PC-9 (cell line): ENCODE data around the gene LTO1. TPM values are rescaled to one million over a fixed set of nuclear protein-coding genes. Genes with fewer than 3 reads are reported as not detected.

Experiments used
- BruUV-seq: library from RNA; stranded (reverse); fragments of 400-500 nt; replicated peaks from 2 replicates; lab custom pipeline; 2021; lab: Mats Ljungman, UMichigan
- CTCF ChIA-PET: fragments of 300-600 bp; sonication (Branson Sonifier 250); formaldehyde crosslinking; loops from one replicate; lab custom pipeline; 2022; ENCODE audit warnings: antibody characterized with exemption; lab: Charles Lee
- POLR2A ChIA-PET: fragments of 300-600 bp; sonication (Branson Sonifier 250); formaldehyde crosslinking; loops from one replicate; lab custom pipeline; 2022; ENCODE audit warnings: antibody characterized with exemption; ENCODE audit not compliant: unreplicated experiment; lab: Charles Lee
- DNase-seq, 2 experiments: peaks; one replicate each; pipeline versions ENCODE4 v3.0.0 to v3.0.0-alpha.2; 2015 to 2022; ENCODE audit warnings: mixed read lengths in 1 of 2
- H2AFZ ChIP-seq: fragments of 200-600 bp; sonication (generic); 2 replicates; pipeline ENCODE4 v1.8.1; 2017; ENCODE audit warnings: antibody characterized with exemption
- H3F3A ChIP-seq: fragments of 200-600 bp; sonication (generic); 2 replicates; pipeline ENCODE4 v1.8.1; 2017; ENCODE audit warnings: antibody characterized with exemption, mild to moderate bottlenecking, low read depth; ENCODE audit not compliant: insufficient read depth
- H3K27ac ChIP-seq: fragments of 200-600 bp; sonication (generic); 2 replicates; pipeline ENCODE4 v1.6.1; 2016; ENCODE audit warnings: mixed run types
- H3K27me3 ChIP-seq: fragments of 200-600 bp; sonication (generic); 2 replicates; pipeline ENCODE4 v1.6.1; 2016; ENCODE audit warnings: low read depth, mixed run types; ENCODE audit not compliant: insufficient read depth
- H3K36me3 ChIP-seq: fragments of 200-600 bp; sonication (generic); 2 replicates; pipeline ENCODE4 v1.6.1; 2016; ENCODE audit warnings: low read depth, mixed run types
- H3K4me1 ChIP-seq: fragments of 200-600 bp; sonication (generic); replicated peaks from 2 replicates; pipeline ENCODE4 v1.6.1; 2016; ENCODE audit warnings: mixed run types; ENCODE audit not compliant: insufficient read depth
- H3K4me2 ChIP-seq: fragments of 200-600 bp; sonication (generic); 2 replicates; pipeline ENCODE4 v1.6.1; 2017; ENCODE audit warnings: mixed run types
- H3K4me3 ChIP-seq: fragments of 200-600 bp; sonication (generic); 2 replicates; pipeline ENCODE4 v1.6.1; 2016; ENCODE audit warnings: mixed run types
- H3K79me2 ChIP-seq: fragments of 200-600 bp; sonication (generic); 2 replicates; pipeline ENCODE4 v1.6.1; 2017; ENCODE audit warnings: low read depth, mixed run types
- H3K9me2 ChIP-seq: fragments of 200-600 bp; sonication (generic); 2 replicates; pipeline ENCODE4 v1.8.1; 2017; ENCODE audit warnings: mild to moderate bottlenecking; ENCODE audit not compliant: insufficient read depth
- H3K9me3 ChIP-seq: fragments of 200-600 bp; sonication (generic); 2 replicates; pipeline ENCODE4 v1.8.1; 2016; ENCODE audit warnings: low read depth; ENCODE audit not compliant: insufficient read depth
- H4K20me1 ChIP-seq: fragments of 200-600 bp; sonication (generic); 2 replicates; pipeline ENCODE4 v1.8.1; 2017; ENCODE audit not compliant: insufficient read depth
- EZH2 ChIP-seq: fragments of 200-600 bp; sonication (generic); IDR thresholded peaks from 2 replicates; pipeline ENCODE4 v1.8.0; 2017; ENCODE audit warnings: antibody characterized with exemption, low read depth
- intact Hi-C: fragments of 100-400 bp; cut with micrococcal nuclease; formaldehyde crosslinking; loops from one replicate; pipeline ENCODE4 v1.10.0; 2022; ENCODE audit not compliant: unreplicated experiment
- total RNA-seq: library from RNA; stranded (reverse); gene quantifications from 2 replicates; pipeline ENCODE4 v1.2.3, GENCODE V29; 2021
- TF ChIP-seq, protein P1 (sequence below): fragments of 200-600 bp; sonication (generic); conservative IDR thresholded peaks from 2 replicates; pipeline ENCODE4 v1.6.1; 2017; ENCODE audit warnings: mixed run types, antibody characterized with exemption, mild to moderate bottlenecking, moderate library complexity

Gene LTO1
- total RNA-seq, 1 experiment from 2014 or later = 41.1 TPM

- ChIA-PET POLR2A (no interaction called here), CTCF (interaction anchor here (0.6 kb wide), 1 partner anchor 347 kb away, joined by 3 read pairs; no protein-coding TSS in a partner anchor)
- no peaks in the 10 kb centered on the region for H3K9me2 ChIP-seq
- peaks cover 37% of the 10 kb centered on the region for H3K4me1 ChIP-seq
- H3K9me3 ChIP-seq = no peaks in the 10 kb centered on the region
- H3K27ac ChIP-seq = peak within 1 kb of the TSS; percentile 93
- TSS peak; percentile 65 for BruUV-seq
- peaks cover 27% of the 10 kb centered on the region for H4K20me1 ChIP-seq
- H3K4me2 ChIP-seq = peak within 1 kb of the TSS; percentile 86
- H3K79me2 ChIP-seq = peaks cover 74% of the 10 kb centered on the region
- TF ChIP-seq EZH2 = no peak
- TF ChIP-seq, protein P1, sequence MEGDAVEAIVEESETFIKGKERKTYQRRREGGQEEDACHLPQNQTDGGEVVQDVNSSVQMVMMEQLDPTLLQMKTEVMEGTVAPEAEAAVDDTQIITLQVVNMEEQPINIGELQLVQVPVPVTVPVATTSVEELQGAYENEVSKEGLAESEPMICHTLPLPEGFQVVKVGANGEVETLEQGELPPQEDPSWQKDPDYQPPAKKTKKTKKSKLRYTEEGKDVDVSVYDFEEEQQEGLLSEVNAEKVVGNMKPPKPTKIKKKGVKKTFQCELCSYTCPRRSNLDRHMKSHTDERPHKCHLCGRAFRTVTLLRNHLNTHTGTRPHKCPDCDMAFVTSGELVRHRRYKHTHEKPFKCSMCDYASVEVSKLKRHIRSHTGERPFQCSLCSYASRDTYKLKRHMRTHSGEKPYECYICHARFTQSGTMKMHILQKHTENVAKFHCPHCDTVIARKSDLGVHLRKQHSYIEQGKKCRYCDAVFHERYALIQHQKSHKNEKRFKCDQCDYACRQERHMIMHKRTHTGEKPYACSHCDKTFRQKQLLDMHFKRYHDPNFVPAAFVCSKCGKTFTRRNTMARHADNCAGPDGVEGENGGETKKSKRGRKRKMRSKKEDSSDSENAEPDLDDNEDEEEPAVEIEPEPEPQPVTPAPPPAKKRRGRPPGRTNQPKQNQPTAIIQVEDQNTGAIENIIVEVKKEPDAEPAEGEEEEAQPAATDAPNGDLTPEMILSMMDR = peak; percentile 37
- intact Hi-C loops = loop anchor here (1.0 kb wide), 2 partner anchors 264 to 340 kb away; no protein-coding TSS in a partner anchor
- peak; percentile 82 to 83 for DNase-seq
- peaks cover 29% of the 10 kb centered on the region for H3K36me3 ChIP-seq
- peaks cover 47% of the 10 kb centered on the region for H3F3A ChIP-seq
- peak within 1 kb of the TSS; percentile 76 for H2AFZ ChIP-seq
- no peaks in the 10 kb centered on the region for H3K27me3 ChIP-seq
- H3K4me3 ChIP-seq = peak within 1 kb of the TSS; percentile 99
These were observed 34.1 kb downstream of the LTO1 start, which contains the start of gene CCND1 for GRCh38 chr11:69640995-69641581. CCND1 (plus strand) TSS chr11:69641156; CDS start chr11:69641314, 158 bp downstream.

DNA sequence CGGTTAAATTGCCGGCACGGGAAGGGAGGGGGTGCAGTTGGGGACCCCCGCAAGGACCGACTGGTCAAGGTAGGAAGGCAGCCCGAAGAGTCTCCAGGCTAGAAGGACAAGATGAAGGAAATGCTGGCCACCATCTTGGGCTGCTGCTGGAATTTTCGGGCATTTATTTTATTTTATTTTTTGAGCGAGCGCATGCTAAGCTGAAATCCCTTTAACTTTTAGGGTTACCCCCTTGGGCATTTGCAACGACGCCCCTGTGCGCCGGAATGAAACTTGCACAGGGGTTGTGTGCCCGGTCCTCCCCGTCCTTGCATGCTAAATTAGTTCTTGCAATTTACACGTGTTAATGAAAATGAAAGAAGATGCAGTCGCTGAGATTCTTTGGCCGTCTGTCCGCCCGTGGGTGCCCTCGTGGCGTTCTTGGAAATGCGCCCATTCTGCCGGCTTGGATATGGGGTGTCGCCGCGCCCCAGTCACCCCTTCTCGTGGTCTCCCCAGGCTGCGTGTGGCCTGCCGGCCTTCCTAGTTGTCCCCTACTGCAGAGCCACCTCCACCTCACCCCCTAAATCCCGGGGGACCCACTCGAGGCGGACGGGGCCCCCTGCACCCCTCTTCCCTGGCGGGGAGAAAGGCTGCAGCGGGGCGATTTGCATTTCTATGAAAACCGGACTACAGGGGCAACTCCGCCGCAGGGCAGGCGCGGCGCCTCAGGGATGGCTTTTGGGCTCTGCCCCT is 34.7 kb downstream of the LTO1 start:
- Histone ChIP-seq H3K4me3 (peak overlapping the region; percentile 99), H3K27ac (peak overlapping the region; percentile 93), H3K27me3 (no peaks in the 10 kb centered on the region), H2AFZ (peak overlapping the region; percentile 76), H3K4me2 (peak overlapping the region; percentile 86), H3K9me2 (no peaks in the 10 kb centered on the region), H3K9me3 (no peaks in the 10 kb centered on the region), H3F3A (peaks cover 47% of the 10 kb centered on the region), H3K36me3 (peaks cover 22% of the 10 kb centered on the region), H4K20me1 (peaks cover 20% of the 10 kb centered on the region), H3K79me2 (peaks cover 67% of the 10 kb centered on the region), H3K4me1 (peaks cover 41% of the 10 kb centered on the region)
- BruUV-seq = no TSS peak
- CTCF ChIA-PET = no interaction called here
- POLR2A ChIA-PET = no interaction called here
- TF ChIP-seq, protein P1 = peak; percentile 24; the same call in 1 of the 2 replicates
- TF ChIP-seq EZH2 = no peak
- intact Hi-C loops = loop anchor here (1.0 kb wide), 1 partner anchor 339 kb away; no protein-coding TSS in a partner anchor
- DNase-seq = peak in 1 of 2 experiments; percentile 45

GRCh38 chr11:69639831-69640230 is 35.3 kb downstream of the LTO1 start:
- no peak for DNase-seq
- BruUV-seq = no TSS peak
- H3K79me2 ChIP-seq = peaks cover 61% of the 10 kb centered on the region
- H2AFZ ChIP-seq = peak overlapping the region; percentile 76
- no peaks in the 10 kb centered on the region for H3K9me3 ChIP-seq
- H3K27me3 ChIP-seq = no peaks in the 10 kb centered on the region
- TF ChIP-seq, protein P1 = no peak
- TF ChIP-seq EZH2 = no peak
- H3K4me1 ChIP-seq = peaks cover 36% of the 10 kb centered on the region
- peaks cover 45% of the 10 kb centered on the region for H3F3A ChIP-seq
- no peaks in the 10 kb centered on the region for H3K9me2 ChIP-seq
- CTCF ChIA-PET = no interaction called here
- peak overlapping the region; percentile 86 for H3K4me2 ChIP-seq
- intact Hi-C loops = loop anchor here (1.0 to 5.0 kb wide), 9 partner anchors 98 to 343 kb away; no protein-coding TSS in a partner anchor
- H3K36me3 ChIP-seq = peaks cover 16% of the 10 kb centered on the region
- POLR2A ChIA-PET = interaction anchor here (0.6 to 0.7 kb wide), 2 partner anchors 259 to 290 kb away, joined by 3 read pairs; no protein-coding TSS in a partner anchor
- peak overlapping the region; percentile 93 for H3K27ac ChIP-seq
- peaks cover 15% of the 10 kb centered on the region for H4K20me1 ChIP-seq
- H3K4me3 ChIP-seq = peak overlapping the region; percentile 99
